ENCODE measurements around the gene DCTPP1. TPM values are rescaled to one million over a fixed set of nuclear protein-coding genes. Genes with fewer than 3 reads are reported as not detected.
"Not testable (repeated sequence)": the region's sequence is repeated elsewhere in the genome, so short reads cannot be mapped to it uniquely, and the experiment has no call there.

DCTPP1 gene
- total and polyA plus RNA-seq, 2 donors (not counting 3 experiments of a cell fraction or from before 2014, with no cell fraction given), result 68.0 to 88.6 TPM

- dilution Hi-C loops (cut with MboI; ENCODE audit: extremely low pct_ligation_motif_present, low sequenced_read_pairs), result no loop called here
- H3K27me3 ChIP-seq (ENCODE audit: control insufficient read depth in 2 of 2, insufficient read depth in 2 of 2, low read length in 2 of 2), result no peaks in the 10 kb centered on the region
- no peaks in the 10 kb centered on the region for H3K36me3 ChIP-seq (ENCODE audit: control insufficient read depth in 2 of 2, extremely low read depth in 1 of 2, insufficient read depth in 2 of 2, low read length in 2 of 2)
- H3K4me1 ChIP-seq (ENCODE audit: control insufficient read depth, extremely low read depth, insufficient read depth, low read length), result no peaks in the 10 kb centered on the region
- intact Hi-C loops (cut with micrococcal nuclease), result no loop called here
- FAIRE-seq (no peak), DNase-seq (ENCODE audit: low read depth, low spot score) (no peak)
- ChIA-PET POLR2A (interaction anchor here (0.5 kb wide), 1 partner anchor 123 kb away, joined by 4 read pairs; no protein-coding TSS in a partner anchor), CTCF (no interaction called here)
- no TSS peak for BruUV-seq (replicated peaks)
- no peaks in the 10 kb centered on the region for H3K9me3 ChIP-seq (replicated peaks; ENCODE audit: control insufficient read depth, insufficient read depth, low read length)
- H3K4me3 ChIP-seq (replicated peaks in 1 of 3; ENCODE audit: insufficient read depth in 1 of 3, low read depth in 1 of 3, low read length in 3 of 3), result no peak overlapping the region
- no peak overlapping the region for H3K9ac ChIP-seq (replicated peaks; ENCODE audit: extremely low read depth, insufficient read depth, low read length)
- H2AFZ ChIP-seq (ENCODE audit: low read depth, low read length), result no peak overlapping the region
- TF ChIP-seq CTCF (IDR thresholded peaks at IDR 0.05; ENCODE audit: extremely low read depth in 1 of 2, insufficient read depth in 1 of 2, low read depth in 1 of 2, low read length in 2 of 2), result no peak
- TF ChIP-seq JUN (IDR thresholded peaks at IDR 0.05; ENCODE audit: borderline replicate concordance, insufficient read depth, insufficient read length, low read depth), result no peak
- TF ChIP-seq POLR2AphosphoS5 (IDR thresholded peaks at IDR 0.05; ENCODE audit: insufficient read depth, low read depth, low read length), result no peak
- no peak for TF ChIP-seq EZH2 (IDR thresholded peaks at IDR 0.05; ENCODE audit: borderline replicate concordance, low read depth, low read length, severe bottlenecking)
- no peak for TF ChIP-seq MAX (IDR thresholded peaks at IDR 0.05; ENCODE audit: insufficient read depth, insufficient read length)
- TF ChIP-seq GATA2 (IDR thresholded peaks at IDR 0.05; ENCODE audit: insufficient read depth, insufficient read length, low read depth, low read length), result no peak
- no peak for TF ChIP-seq FOS (IDR thresholded peaks at IDR 0.05; ENCODE audit: borderline replicate concordance, insufficient read depth, low read length)
- TF ChIP-seq POLR2A (IDR thresholded peaks at IDR 0.05; ENCODE audit: low read depth, low read length), result no peak
- no peak for TF ChIP-seq MYC (IDR thresholded peaks at IDR 0.05; ENCODE audit: low read depth, low read length)
- H3K4me2 ChIP-seq (ENCODE audit: insufficient read depth, low read length), result no peak overlapping the region
- no peaks in the 10 kb centered on the region for H3K9me1 ChIP-seq (replicated peaks; ENCODE audit: control insufficient read depth, extremely low read depth, insufficient read depth, low read length)
- no peak overlapping the region for H3K27ac ChIP-seq (ENCODE audit: insufficient read depth, low read depth, low read length)
- H4K20me1 ChIP-seq (replicated peaks; ENCODE audit: control insufficient read depth, extremely low read depth, insufficient read depth, low read length), result no peaks in the 10 kb centered on the region
- H3K79me2 ChIP-seq (ENCODE audit: control insufficient read depth, insufficient read depth, low read length), result no peaks in the 10 kb centered on the region
Measured at GRCh38 chr16:30464078-30464477, 34.2 kb upstream of the DCTPP1 start.

- FAIRE-seq; H3K27ac ChIP-seq (ENCODE audit: insufficient read depth, low read depth, low read length); BruUV-seq (replicated peaks); dilution Hi-C loops (cut with MboI; ENCODE audit: extremely low pct_ligation_motif_present, low sequenced_read_pairs); H3K9ac ChIP-seq (replicated peaks; ENCODE audit: extremely low read depth, insufficient read depth, low read length); H3K9me3 ChIP-seq (replicated peaks; ENCODE audit: control insufficient read depth, insufficient read depth, low read length); H2AFZ ChIP-seq (ENCODE audit: low read depth, low read length); H4K20me1 ChIP-seq (replicated peaks; ENCODE audit: control insufficient read depth, extremely low read depth, insufficient read depth, low read length); H3K4me1 ChIP-seq (ENCODE audit: control insufficient read depth, extremely low read depth, insufficient read depth, low read length); H3K27me3 ChIP-seq (ENCODE audit: control insufficient read depth in 2 of 2, insufficient read depth in 2 of 2, low read length in 2 of 2); H3K9me1 ChIP-seq (replicated peaks; ENCODE audit: control insufficient read depth, extremely low read depth, insufficient read depth, low read length); intact Hi-C loops (cut with micrococcal nuclease); DNase-seq (ENCODE audit: low read depth, low spot score); H3K4me3 ChIP-seq (replicated peaks in 1 of 3; ENCODE audit: insufficient read depth in 1 of 3, low read depth in 1 of 3, low read length in 3 of 3); H3K36me3 ChIP-seq (ENCODE audit: control insufficient read depth in 2 of 2, extremely low read depth in 1 of 2, insufficient read depth in 2 of 2, low read length in 2 of 2); H3K4me2 ChIP-seq (ENCODE audit: insufficient read depth, low read length); H3K79me2 ChIP-seq (ENCODE audit: control insufficient read depth, insufficient read depth, low read length): not testable (repeated sequence)
- ChIA-PET POLR2A (interaction anchor here (0.7 kb wide), 1 partner anchor 12 kb away, joined by 5 read pairs; no protein-coding TSS in a partner anchor), CTCF (interaction anchor here (0.9 to 1.0 kb wide), 2 partner anchors 11 to 30 kb away, joined by 3 to 4 read pairs; no protein-coding TSS in a partner anchor)
Measured at GRCh38 chr16:30461426-30461825, 31.6 kb upstream of the DCTPP1 start.

Data from endothelial cell of umbilical vein (primary cell).